ENCODE data around the gene CELSR3.

Gene CELSR3

GRCh38 chr3:48680811-48681540 is 18.3 kb upstream of the CELSR3 start:
- Histone ChIP-seq H3K4me1 (peaks cover 17% of the 10 kb centered on the region), H3K9me3 (no peaks in the 10 kb centered on the region), H3K27me3 (no peaks in the 10 kb centered on the region), H3K36me3 (peaks cover 29% of the 10 kb centered on the region), H3K4me3 (ENCODE audit: low read depth, low read length) (no peak overlapping the region)
- no peak for DNase-seq
- TF ChIP-seq CTCF (IDR thresholded peaks at IDR 0.05; ENCODE audit: low read depth, low read length): no peak

GRCh38 chr3:48679411-48680391 is 17.0 kb upstream of the CELSR3 start:
- peaks cover 29% of the 10 kb centered on the region for H3K36me3 ChIP-seq
- no peak for DNase-seq
- peaks cover 16% of the 10 kb centered on the region for H3K4me1 ChIP-seq
- no peaks in the 10 kb centered on the region for H3K9me3 ChIP-seq
- no peaks in the 10 kb centered on the region for H3K27me3 ChIP-seq
- H3K4me3 ChIP-seq (ENCODE audit: low read depth, low read length): no peak overlapping the region
- no peak for TF ChIP-seq CTCF (IDR thresholded peaks at IDR 0.05; ENCODE audit: low read depth, low read length)

GRCh38 chr3:48678566-48679380 is 16.1 kb upstream of the CELSR3 start:
- Histone ChIP-seq H3K27me3 (no peaks in the 10 kb centered on the region), H3K9me3 (no peaks in the 10 kb centered on the region), H3K4me3 (ENCODE audit: low read depth, low read length) (no peak overlapping the region), H3K36me3 (peaks cover 29% of the 10 kb centered on the region), H3K4me1 (peaks cover 9% of the 10 kb centered on the region)
- no peak for DNase-seq
- no peak for TF ChIP-seq CTCF (IDR thresholded peaks at IDR 0.05; ENCODE audit: low read depth, low read length)

GRCh38 chr3:48678056-48678455 is 15.4 kb upstream of the CELSR3 start:
- H3K36me3 ChIP-seq: peaks cover 29% of the 10 kb centered on the region
- TF ChIP-seq CTCF (IDR thresholded peaks at IDR 0.05; ENCODE audit: low read depth, low read length): no peak
- no peak overlapping the region for H3K4me3 ChIP-seq (ENCODE audit: low read depth, low read length)
- peaks cover 4% of the 10 kb centered on the region; the same call in 1 of the 2 replicates for H3K4me1 ChIP-seq
- no peaks in the 10 kb centered on the region for H3K9me3 ChIP-seq
- no peaks in the 10 kb centered on the region for H3K27me3 ChIP-seq
- DNase-seq: no peak

- Histone ChIP-seq H3K4me1 (no peaks in the 10 kb centered on the region), H3K4me3 (ENCODE audit: low read depth, low read length) (no peak overlapping the region), H3K36me3 (peaks cover 7% of the 10 kb centered on the region), H3K9me3 (no peaks in the 10 kb centered on the region), H3K27me3 (no peaks in the 10 kb centered on the region)
- DNase-seq: no peak
- TF ChIP-seq CTCF (IDR thresholded peaks at IDR 0.05; ENCODE audit: low read depth, low read length): no peak
These were observed 11.8 kb upstream of the CELSR3 start for GRCh38 chr3:48674505-48674904.

Measured in BE2C (cell line).